HG03575 (cell line): ENCODE measurements around the gene AGA.

ENCODE experiments used
- ATAC-seq: cut with Tn5 transposase; IDR thresholded peaks from one replicate; pipeline ENCODE4 v1.9.1; 2021; ENCODE audit not compliant: unreplicated experiment, insufficient number of reproducible peaks, low FRiP score; ENCODE audit errors: extremely low read depth

The AGA gene

DNA sequence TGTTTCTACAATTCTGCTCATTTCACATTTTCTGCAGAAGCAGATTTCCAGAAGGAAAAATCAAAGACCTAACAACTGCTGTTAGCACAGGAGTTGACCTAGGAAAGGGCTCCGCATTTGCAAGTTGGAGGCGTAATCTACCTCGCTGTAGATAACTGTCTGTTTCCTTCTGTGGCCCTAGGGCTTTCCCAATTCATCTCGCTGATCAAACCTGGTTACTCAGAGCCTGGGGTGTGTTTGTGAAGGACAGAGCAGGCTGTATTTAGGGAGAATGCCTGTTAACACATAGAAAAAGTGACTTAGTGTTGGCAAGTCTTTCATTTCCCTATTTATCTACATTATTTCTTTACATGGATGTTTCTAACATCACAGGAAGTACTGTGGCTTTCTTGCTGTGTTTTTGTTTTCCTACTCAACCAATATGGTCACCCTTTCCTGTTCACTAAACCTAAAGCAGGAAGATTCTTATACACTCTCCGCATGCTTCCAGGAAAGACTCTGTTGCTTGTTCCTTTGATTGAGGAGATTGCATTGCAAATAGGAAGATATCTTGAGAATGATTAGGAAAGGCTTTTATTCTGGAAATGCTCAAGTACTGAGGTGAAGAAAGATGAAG, 40.5 kb downstream of the AGA start:
- ATAC-seq = no peak

DNA sequence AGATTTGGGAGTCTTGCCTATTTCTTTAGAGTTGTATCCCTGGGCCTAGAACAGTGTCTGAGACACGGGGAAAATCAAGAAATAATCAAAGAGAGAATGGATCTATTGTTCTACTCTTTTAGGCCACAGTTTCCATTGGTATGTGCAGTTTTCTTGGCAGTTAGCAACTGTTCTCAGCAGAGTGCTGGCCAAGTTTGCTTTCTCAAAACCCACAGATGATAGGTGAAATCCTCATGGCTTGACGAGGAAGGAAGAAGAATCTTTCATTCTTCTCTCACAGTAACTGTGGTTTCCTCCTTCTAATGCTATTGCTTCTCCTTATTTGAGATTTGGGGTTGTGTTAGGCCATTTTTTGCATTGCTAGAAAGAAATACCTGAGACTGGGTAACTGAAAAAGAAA, 42.2 kb downstream of the AGA start:
- no peak for ATAC-seq

DNA sequence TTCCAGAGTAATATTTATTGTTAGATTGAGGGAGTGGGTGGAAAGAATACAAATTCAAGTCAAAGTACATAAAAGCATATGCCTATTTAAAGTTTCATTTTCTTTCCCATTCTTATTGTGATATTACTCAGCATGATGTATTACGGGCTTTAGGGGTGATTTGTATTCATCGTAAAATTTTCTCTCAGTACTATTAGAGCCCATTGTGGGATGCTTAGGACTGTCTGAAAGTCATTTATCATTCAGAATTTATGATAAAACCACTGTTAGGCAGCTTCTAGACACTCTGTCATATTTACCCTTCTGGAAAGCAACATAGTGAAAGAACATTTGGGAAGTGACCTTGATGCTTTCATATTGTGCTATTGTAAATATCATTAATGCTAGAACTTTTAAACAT, 45.9 kb downstream of the AGA start:
- ATAC-seq = no peak

- no peak for ATAC-seq
These were observed 49.0 kb downstream of the AGA start for GRCh38 chr4:177393236-177393635.

DNA sequence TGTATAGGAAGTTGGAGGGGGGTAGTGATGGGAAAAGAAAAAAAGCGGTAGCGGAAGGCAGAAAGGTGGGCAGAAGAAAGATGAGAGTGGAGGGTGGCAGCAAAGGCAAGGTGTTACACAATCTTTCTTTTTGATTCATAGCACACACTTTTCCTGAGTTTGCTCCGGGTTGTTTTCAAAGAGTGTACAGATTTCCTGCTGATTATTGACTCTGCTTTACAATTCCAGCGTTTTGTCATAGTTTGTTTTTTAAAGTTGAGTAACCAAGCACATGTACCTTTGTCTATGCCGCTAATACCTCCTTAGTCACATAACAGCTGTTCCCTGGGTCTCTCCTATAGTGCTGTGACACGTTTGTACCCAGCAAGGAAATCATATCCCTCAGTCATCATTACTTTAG, 50.3 kb downstream of the AGA start:
- ATAC-seq = no peak

- ATAC-seq = no peak
These were observed 51.0 kb downstream of the AGA start for GRCh38 chr4:177391287-177391686.

DNA sequence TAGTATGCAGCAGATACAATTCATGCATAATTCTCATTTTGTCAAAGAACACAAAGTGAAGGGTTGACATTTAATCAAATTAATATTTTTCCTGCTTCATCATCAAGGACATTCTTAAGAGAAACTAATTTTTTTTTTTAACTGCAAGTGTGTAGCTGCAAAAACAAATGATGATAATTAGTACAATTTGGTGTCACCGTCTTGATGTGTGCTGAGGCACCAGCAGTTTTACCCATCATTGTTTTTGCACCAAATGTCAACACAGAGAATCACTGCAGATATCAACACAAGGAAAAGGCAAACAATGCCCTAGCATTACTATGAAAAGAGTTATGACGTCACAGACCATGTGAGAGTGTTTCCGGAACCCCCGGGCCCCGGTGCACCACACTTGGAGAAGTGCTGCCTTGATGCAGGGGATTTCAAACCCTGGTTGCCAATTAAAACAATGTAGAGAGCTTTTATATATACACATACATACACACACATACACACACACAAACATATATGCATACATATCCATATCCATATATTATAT, 55.9 kb downstream of the AGA start:
- ATAC-seq = no peak

GRCh38 chr4:177385576-177386277, 56.5 kb downstream of the AGA start:
- no peak for ATAC-seq

DNA sequence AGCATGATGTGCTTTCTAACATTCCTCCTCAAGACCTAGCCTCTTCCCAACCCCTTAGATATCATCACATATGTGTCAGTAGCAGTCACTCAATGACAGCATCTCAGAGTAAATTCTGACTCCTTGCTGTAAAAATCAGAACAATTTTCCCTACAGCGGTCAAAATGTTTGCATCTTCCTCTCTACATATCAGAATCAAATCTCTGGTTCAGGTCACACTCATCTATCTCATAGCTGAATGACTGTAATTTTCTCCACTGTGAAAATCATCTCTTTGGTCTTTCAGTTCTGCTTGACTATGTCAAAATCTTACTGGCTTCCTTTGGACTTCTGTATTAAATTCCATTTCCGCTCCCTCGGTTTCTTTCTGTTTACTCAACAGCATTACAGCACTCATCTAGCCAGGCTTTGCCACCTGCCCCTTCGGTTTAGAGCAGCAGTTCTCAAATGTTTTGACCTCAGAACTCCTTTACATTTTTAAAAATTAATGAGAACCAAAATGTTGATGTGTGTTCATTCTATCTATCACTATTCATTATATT, 57.3 kb downstream of the AGA start:
- no peak for ATAC-seq

- no peak for ATAC-seq
These were observed 60.4 kb downstream of the AGA start for GRCh38 chr4:177381762-177382310.
